Fibroblast of lung (primary cell): ENCODE measurements around the gene TTC6. TPM values are rescaled to one million over a fixed set of nuclear protein-coding genes. Genes with fewer than 3 reads are reported as not detected.

Experiments used
- DNase-seq, 2 donors: peaks; one replicate each; pipeline versions ENCODE4 v3.0.0 to v3.0.0-alpha.2; 2010; ENCODE audit warnings: low read depth in 2 of 2
- H2AFZ ChIP-seq: 2 replicates; pipeline ENCODE4 v1.5.1; 2012; ENCODE audit warnings: low read length, control low read depth, inconsistent platforms
- H3K27ac ChIP-seq: 2 replicates; pipeline ENCODE4 v1.5.1; 2011; ENCODE audit warnings: low read length, control low read depth; ENCODE audit not compliant: insufficient read depth
- H3K27me3 ChIP-seq: 2 replicates; pipeline ENCODE4 v1.5.1; 2011; ENCODE audit warnings: mild to moderate bottlenecking, low read length; ENCODE audit not compliant: control insufficient read depth, insufficient read depth
- H3K36me3 ChIP-seq: 2 replicates; pipeline ENCODE4 v1.5.1; 2011; ENCODE audit warnings: low read length; ENCODE audit not compliant: control insufficient read depth, insufficient read depth
- H3K4me1 ChIP-seq: 2 replicates; pipeline ENCODE4 v1.5.1; 2011; ENCODE audit warnings: low read length; ENCODE audit not compliant: control insufficient read depth, insufficient read depth; ENCODE audit errors: extremely low read depth
- H3K4me2 ChIP-seq: 2 replicates; pipeline ENCODE4 v1.5.1; 2011; ENCODE audit warnings: low read length, control low read depth; ENCODE audit not compliant: insufficient read depth; ENCODE audit errors: extremely low read depth
- H3K4me3 ChIP-seq, 4 experiments: fragments of 200-600 bp in 1 of 4; sonication (generic) in 1 of 4; replicated peaks in 1 of 4; 2 replicates each; pipeline ENCODE4 v1.5.1; 2011 to 2016; ENCODE audit warnings: low read length in 4 of 4, low read depth in 3 of 4, mild to moderate bottlenecking in 3 of 4, control low read depth in 2 of 4, inconsistent platforms in 1 of 4, mixed read lengths in 1 of 4; ENCODE audit not compliant: insufficient read depth in 1 of 4; ENCODE audit errors: control extremely low read depth in 1 of 4
- H3K79me2 ChIP-seq: 2 replicates; pipeline ENCODE4 v1.5.1; 2012; ENCODE audit warnings: mild to moderate bottlenecking, low read length, inconsistent platforms; ENCODE audit not compliant: control insufficient read depth, insufficient read depth
- H3K9ac ChIP-seq: 2 replicates; pipeline ENCODE4 v1.5.1; 2011; ENCODE audit warnings: mild to moderate bottlenecking, low read length, control low read depth; ENCODE audit not compliant: insufficient read depth
- H3K9me3 ChIP-seq: 2 replicates; pipeline ENCODE4 v1.5.1; 2012; ENCODE audit warnings: low read depth, low read length; ENCODE audit not compliant: control insufficient read depth, insufficient read depth
- H4K20me1 ChIP-seq: 2 replicates; pipeline ENCODE4 v1.5.1; 2011; ENCODE audit warnings: low read length; ENCODE audit not compliant: control insufficient read depth, insufficient read depth; ENCODE audit errors: extremely low read depth
- EZH2 ChIP-seq: IDR thresholded peaks from 2 replicates; pipeline ENCODE4 v1.5.1; 2012; ENCODE audit warnings: low read length, control low read depth, mild to moderate bottlenecking; ENCODE audit errors: missing control alignments
- polyA plus RNA-seq, 2 donors: library from polyadenylated mRNA; depleted of rRNA in 1 of 2; stranded (reverse) in 1 of 2; unstranded in 1 of 2; fragments of >200 nt; gene quantifications; 2 replicates each; pipeline ENCODE4 v1.2.1, GENCODE V29; 2011 to 2012; ENCODE audit warnings: missing spikeins in 1 of 2
- total RNA-seq: library from RNA; depleted of rRNA; stranded (reverse); fragments of >200 nt; gene quantifications from 2 replicates; pipeline ENCODE4 v1.2.1, GENCODE V29; 2014
- TF ChIP-seq, protein P1 (sequence below), 2 donors: IDR thresholded peaks in 1 of 2; conservative IDR thresholded peaks in 1 of 2; 1 replicate in 1 of 2; 2 replicates in 1 of 2; pipeline ENCODE4 v1.5.1; 2011 to 2012; ENCODE audit warnings: low read length in 2 of 2, control low read depth in 1 of 2, inconsistent platforms in 1 of 2, low read depth in 1 of 2, mild to moderate bottlenecking in 1 of 2

The TTC6 gene
- total and polyA plus RNA-seq, 2 donors (not counting 1 experiment from before 2014, with no cell fraction given) = 0.17 TPM; not detected in 1

DNA sequence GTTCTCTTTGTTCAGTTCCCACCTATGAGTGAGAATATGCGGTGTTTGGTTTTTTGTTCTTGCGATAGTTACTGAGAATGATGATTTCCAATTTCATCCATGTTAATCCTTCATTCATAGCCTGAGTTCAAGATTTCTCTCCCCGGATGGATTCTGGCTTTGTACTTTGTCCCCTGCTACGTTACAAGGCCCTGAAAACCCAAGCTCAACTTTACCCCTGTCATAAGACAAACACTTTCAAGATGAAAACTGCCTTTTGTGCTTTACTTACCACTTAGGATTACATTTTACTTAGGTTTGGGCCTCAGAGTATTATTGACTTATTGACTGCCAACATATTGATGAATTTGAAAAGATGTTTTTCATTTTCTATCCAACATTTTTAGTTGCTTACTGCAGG lies 36.7 kb upstream of the TTC6 start:
- H3K4me2 ChIP-seq = no peak overlapping the region
- H3K9ac ChIP-seq = no peak overlapping the region
- H2AFZ ChIP-seq = no peak overlapping the region
- H3K4me1 ChIP-seq = no peaks in the 10 kb centered on the region
- H3K27ac ChIP-seq = no peak overlapping the region
- H3K9me3 ChIP-seq = no peaks in the 10 kb centered on the region
- no peak overlapping the region for H3K4me3 ChIP-seq
- no peaks in the 10 kb centered on the region for H4K20me1 ChIP-seq
- H3K27me3 ChIP-seq = no peaks in the 10 kb centered on the region
- DNase-seq = no peak
- no peaks in the 10 kb centered on the region for H3K79me2 ChIP-seq
- no peak for TF ChIP-seq EZH2
- TF ChIP-seq, protein P1, sequence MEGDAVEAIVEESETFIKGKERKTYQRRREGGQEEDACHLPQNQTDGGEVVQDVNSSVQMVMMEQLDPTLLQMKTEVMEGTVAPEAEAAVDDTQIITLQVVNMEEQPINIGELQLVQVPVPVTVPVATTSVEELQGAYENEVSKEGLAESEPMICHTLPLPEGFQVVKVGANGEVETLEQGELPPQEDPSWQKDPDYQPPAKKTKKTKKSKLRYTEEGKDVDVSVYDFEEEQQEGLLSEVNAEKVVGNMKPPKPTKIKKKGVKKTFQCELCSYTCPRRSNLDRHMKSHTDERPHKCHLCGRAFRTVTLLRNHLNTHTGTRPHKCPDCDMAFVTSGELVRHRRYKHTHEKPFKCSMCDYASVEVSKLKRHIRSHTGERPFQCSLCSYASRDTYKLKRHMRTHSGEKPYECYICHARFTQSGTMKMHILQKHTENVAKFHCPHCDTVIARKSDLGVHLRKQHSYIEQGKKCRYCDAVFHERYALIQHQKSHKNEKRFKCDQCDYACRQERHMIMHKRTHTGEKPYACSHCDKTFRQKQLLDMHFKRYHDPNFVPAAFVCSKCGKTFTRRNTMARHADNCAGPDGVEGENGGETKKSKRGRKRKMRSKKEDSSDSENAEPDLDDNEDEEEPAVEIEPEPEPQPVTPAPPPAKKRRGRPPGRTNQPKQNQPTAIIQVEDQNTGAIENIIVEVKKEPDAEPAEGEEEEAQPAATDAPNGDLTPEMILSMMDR (conservative IDR thresholded peaks at IDR 0.05 in 1 of 2, IDR thresholded peaks at IDR 0.05 in 1 of 2; ENCODE audit: low read depth in 1 of 2, low read length in 2 of 2) = no peak
- no peaks in the 10 kb centered on the region for H3K36me3 ChIP-seq

DNA sequence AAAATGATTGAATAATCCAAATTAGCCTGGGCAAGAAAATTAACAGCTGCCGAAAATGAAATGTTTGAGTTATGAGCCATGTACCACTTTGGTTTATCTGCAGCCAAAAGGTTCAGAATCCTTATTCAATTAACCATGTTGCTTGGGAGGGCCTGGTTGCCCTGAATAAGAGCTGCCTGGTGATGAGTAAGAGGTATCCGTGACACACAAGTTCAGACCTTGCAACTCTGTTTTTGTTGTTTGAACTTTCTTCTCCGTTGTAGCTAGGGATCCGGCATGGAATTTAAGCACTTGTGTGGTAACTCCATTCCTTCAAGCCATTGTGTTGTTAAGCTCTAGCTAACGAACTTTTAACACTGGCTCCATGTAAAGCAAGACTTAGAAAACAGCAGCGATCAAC lies 36.0 kb upstream of the TTC6 start:
- Histone ChIP-seq H3K79me2 (no peaks in the 10 kb centered on the region), H3K4me3 (no peak overlapping the region), H3K9ac (no peak overlapping the region), H3K4me2 (no peak overlapping the region), H2AFZ (no peak overlapping the region), H4K20me1 (no peaks in the 10 kb centered on the region), H3K36me3 (no peaks in the 10 kb centered on the region), H3K27ac (no peak overlapping the region), H3K27me3 (no peaks in the 10 kb centered on the region), H3K9me3 (no peaks in the 10 kb centered on the region), H3K4me1 (no peaks in the 10 kb centered on the region)
- TF ChIP-seq, protein P1 (conservative IDR thresholded peaks at IDR 0.05 in 1 of 2, IDR thresholded peaks at IDR 0.05 in 1 of 2; ENCODE audit: low read depth in 1 of 2, low read length in 2 of 2) = no peak
- TF ChIP-seq EZH2 = no peak
- peak in 1 of 2 donors; percentile 71 for DNase-seq

GRCh38 chr14:37563189-37563588 lies 32.2 kb upstream of the TTC6 start:
- Histone ChIP-seq H3K9me3 (no peaks in the 10 kb centered on the region), H3K27me3 (no peaks in the 10 kb centered on the region), H2AFZ (no peak overlapping the region), H3K79me2 (no peaks in the 10 kb centered on the region), H3K9ac (no peak overlapping the region), H3K4me3 (no peak overlapping the region), H3K36me3 (no peaks in the 10 kb centered on the region), H3K4me1 (no peaks in the 10 kb centered on the region), H3K27ac (no peak overlapping the region), H4K20me1 (no peaks in the 10 kb centered on the region), H3K4me2 (no peak overlapping the region)
- no peak for DNase-seq
- TF ChIP-seq, protein P1 (conservative IDR thresholded peaks at IDR 0.05 in 1 of 2, IDR thresholded peaks at IDR 0.05 in 1 of 2; ENCODE audit: low read depth in 1 of 2, low read length in 2 of 2) = no peak
- TF ChIP-seq EZH2 = no peak
